Retinal pigment epithelial cell (primary cell): ENCODE measurements around the gene RIMS1.

Experiments used
- DNase-seq: peaks from one replicate; pipeline ENCODE4 v3.0.0-alpha.2; 2010; ENCODE audit warnings: low read depth
- H3K4me3 ChIP-seq: 2 replicates; pipeline ENCODE4 v1.5.1; 2011; ENCODE audit warnings: mild to moderate bottlenecking, low read length, control low read depth, moderate library complexity
- CTCF ChIP-seq: conservative IDR thresholded peaks from 2 replicates; pipeline ENCODE4 v1.5.1; 2011; ENCODE audit warnings: low read depth, low read length, control low read depth, inconsistent platforms

The RIMS1 gene

GRCh38 chr6:72401865-72402264 is 515.5 kb downstream of the RIMS1 start:
- DNase-seq: no peak
- H3K4me3 ChIP-seq: no peak overlapping the region
- no peak for TF ChIP-seq CTCF

- no peak overlapping the region for H3K4me3 ChIP-seq
- no peak for TF ChIP-seq CTCF
- DNase-seq: no peak
These were observed 517.1 kb downstream of the RIMS1 start for GRCh38 chr6:72403413-72403812.

GRCh38 chr6:72406517-72406916 is 520.2 kb downstream of the RIMS1 start:
- TF ChIP-seq CTCF: no peak
- H3K4me3 ChIP-seq: no peak overlapping the region

GRCh38 chr6:72410769-72411168 is 524.4 kb downstream of the RIMS1 start:
- no peak for TF ChIP-seq CTCF
- H3K4me3 ChIP-seq: no peak overlapping the region
- no peak for DNase-seq

More at GRCh38 chr6:72406517-72406916, 520.2 kb downstream of the RIMS1 start:
- no peak for DNase-seq

- H3K4me3 ChIP-seq: no peak overlapping the region
- peak; percentile 20 for DNase-seq
These were observed 525.7 kb downstream of the RIMS1 start for GRCh38 chr6:72411872-72412708.

GRCh38 chr6:72412709-72413044 is 526.3 kb downstream of the RIMS1 start:
- H3K4me3 ChIP-seq: no peak overlapping the region
- no peak for TF ChIP-seq CTCF
- no peak for DNase-seq

More at GRCh38 chr6:72411872-72412708, 525.7 kb downstream of the RIMS1 start:
- peak; percentile 100 for TF ChIP-seq CTCF

- no peak for DNase-seq
- no peak for TF ChIP-seq CTCF
- H3K4me3 ChIP-seq: no peak overlapping the region
These were observed 527.5 kb downstream of the RIMS1 start for GRCh38 chr6:72413884-72414283.
